ENCODE results near the gene DLX1.

DNA sequence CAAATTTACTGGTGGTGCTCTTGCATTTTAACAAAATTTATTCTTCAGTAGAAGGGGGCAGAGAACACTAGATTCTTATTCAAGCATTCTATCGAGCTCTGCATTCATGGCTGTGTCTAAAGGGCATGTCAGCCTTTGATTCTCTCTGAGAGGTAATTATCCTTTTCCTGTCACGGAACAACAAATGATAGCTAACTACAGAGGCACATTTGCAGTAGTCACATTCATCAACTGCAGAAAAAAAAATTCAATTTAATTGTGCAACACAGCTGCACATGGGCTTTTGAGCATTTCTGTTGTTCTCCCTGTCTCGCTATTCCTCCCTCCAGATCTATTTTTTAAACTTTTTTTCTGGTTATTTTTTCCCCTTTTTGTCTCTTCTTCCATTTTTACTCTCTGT, 13.0 kb upstream of the DLX1 start:
- TF ChIP-seq CTCF (IDR thresholded peaks at IDR 0.05; ENCODE audit: low read depth, low read length, poor library complexity, severe bottlenecking) (no peak), EZH2phosphoT487 (IDR thresholded peaks at IDR 0.05; ENCODE audit: borderline replicate concordance, low read length) (no peak)

All from DOHH2 (cell line).